ENCODE data around the gene RASL10A.
A peak's percentile ranks its signal among the peaks of the same experiment; 100 is the strongest.

RASL10A gene

DNA sequence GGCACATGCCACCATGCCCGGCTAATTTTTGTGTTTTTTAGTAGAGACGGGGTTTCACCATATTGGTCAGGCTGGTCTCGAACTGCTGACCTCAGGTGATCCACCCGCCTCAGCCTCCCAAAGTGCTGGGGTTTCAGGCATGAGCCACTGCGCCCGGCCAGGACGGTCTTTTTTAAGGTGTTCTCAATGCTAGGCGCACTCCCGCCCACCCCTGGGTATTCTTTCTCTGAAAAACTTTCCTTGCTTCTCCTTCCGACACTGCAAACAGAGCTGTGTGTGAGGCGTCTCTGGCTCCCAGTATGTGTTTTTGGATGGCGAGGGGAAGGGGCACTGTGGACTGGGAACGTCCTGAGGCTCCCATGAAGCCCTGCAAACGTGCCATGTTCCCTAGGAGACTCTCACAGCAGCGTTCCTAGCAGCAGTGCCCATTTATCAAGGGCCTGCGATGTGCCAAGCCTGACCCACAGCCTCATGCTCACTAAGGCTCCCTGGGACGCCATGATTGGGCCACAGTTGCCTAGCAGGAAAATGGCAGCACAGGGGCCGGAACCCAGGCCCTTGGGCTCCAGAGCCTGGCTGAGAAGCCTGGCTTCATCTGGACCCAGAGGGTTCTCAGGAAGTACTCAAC, 2.4 kb upstream of the RASL10A start:
- DNase-seq (ENCODE audit: low spot score) = no peak

- DNase-seq (ENCODE audit: low spot score) = no peak
Observed at GRCh38 chr22:29316141-29316828, 788 bp upstream of the RASL10A start.

GRCh38 chr22:29314537-29315285, 786 bp downstream of the RASL10A start:
- DNase-seq (ENCODE audit: low spot score) = no peak

GRCh38 chr22:29313576-29314466, 1.7 kb downstream of the RASL10A start:
- DNase-seq (ENCODE audit: low spot score) = no peak

GRCh38 chr22:29313126-29313575, 2.3 kb downstream of the RASL10A start:
- DNase-seq (ENCODE audit: low spot score) = peak; percentile 68

- no peak for DNase-seq (ENCODE audit: low spot score)
Observed at GRCh38 chr22:29312218-29313125, 3.0 kb downstream of the RASL10A start.

GRCh38 chr22:29311464-29312217, 3.9 kb downstream of the RASL10A start:
- DNase-seq (ENCODE audit: low spot score) = no peak

DNA sequence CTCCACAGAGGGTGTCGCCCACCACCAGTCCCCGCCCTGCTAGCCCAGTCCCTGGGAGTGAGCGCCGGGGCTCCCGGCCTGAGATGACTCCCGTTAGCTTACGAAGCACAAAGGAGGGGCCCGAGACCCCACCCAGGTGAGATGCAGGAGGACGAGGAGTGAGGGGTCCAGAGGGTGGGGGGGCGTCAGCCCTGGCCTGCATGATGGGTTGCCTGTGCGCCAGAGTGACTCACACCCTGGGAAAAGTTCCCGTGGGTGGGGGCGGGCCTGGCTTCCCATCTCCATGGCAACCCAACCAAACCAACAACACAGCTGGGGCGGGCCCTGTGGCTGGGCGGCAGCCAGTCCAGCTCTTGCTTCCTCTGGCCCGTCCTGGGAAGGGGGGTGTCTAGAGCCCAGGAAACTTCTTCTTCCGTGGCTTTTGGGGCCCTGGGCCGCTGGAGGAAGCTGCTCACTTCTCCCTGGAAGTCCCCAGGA, 4.6 kb downstream of the RASL10A start:
- peak; percentile 94 for DNase-seq (ENCODE audit: low spot score)

GRCh38 chr22:29310065-29310862, 5.2 kb downstream of the RASL10A start:
- DNase-seq (ENCODE audit: low spot score) = no peak

- no peak for DNase-seq (ENCODE audit: low spot score)
Observed at GRCh38 chr22:29309332-29310064, 6.0 kb downstream of the RASL10A start.

DNA sequence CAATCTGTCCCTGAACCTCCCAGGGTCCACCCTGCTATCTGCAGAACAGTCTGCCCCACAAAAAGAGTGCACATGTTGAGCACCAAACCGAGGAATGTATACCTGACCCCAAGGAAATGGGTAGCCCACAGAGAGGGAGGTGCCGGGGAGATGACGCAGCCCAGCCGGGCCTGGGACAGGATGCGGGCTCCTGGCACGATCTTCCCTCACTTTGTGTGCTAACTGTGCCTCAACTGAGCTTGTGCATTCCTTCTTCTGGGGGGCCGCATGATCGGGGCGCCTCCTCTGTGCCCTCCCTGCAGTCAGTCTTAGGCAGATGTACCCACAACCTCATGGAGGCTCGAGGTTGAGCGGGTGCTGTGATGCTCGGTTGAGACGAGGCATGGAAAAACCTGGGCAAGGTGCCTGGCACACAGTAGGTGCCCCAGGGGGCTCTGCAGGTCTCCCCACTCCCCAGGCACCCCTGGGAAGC, 6.7 kb downstream of the RASL10A start:
- DNase-seq (ENCODE audit: low spot score) = no peak

DNA sequence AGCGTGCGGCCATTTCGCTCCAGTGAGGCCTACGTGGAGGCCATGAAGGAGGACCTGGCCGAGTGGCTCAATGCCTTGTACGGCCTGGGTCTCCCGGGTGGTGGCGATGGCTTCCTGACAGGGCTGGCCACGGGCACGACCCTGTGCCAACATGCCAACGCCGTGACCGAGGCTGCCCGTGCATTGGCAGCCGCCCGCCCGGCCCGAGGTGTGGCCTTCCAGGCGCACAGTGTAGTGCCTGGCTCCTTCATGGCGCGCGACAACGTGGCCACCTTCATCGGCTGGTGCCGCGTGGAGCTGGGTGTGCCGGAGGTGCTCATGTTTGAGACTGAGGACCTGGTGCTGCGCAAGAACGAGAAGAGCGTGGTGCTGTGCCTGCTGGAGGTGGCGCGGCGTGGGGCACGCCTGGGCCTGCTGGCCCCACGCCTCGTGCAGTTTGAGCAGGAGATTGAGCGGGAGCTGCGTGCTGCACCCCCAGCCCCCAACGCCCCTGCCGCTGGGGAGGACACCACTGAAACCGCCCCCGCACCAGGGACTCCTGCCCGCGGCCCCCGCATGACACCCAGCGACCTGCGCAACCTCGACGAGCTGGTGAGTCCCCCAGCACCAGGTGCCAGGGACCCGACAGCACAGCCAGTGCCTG, 7.2 kb downstream of the RASL10A start:
- no peak for DNase-seq (ENCODE audit: low spot score)

DNA sequence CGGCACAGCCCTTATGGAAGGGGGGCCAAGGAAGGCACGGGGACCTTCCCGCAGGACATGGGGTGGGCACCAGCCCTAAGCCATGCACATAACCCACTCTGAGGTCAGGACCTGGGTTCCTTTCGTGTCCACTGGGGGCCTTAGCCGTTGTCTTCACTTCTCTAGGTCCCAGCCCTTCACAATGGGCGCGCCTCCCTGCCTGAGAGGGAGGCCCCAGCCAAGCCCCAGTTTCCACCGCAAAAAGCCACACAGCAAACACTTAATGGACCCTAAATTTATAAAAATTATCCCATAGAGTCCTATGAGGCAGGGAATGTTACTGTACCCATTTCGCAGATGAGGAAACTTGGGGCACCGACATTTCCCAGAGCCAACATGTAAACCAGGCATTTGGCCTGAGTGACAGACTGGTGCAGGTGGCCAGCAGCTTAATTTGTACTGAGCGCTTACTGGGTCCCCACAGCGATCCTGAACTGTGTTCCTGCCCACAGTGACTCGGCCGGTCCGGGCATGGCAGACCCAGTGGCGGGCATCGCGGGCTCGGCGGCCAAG, 7.8 kb downstream of the RASL10A start:
- DNase-seq (ENCODE audit: low spot score) = no peak

DNA sequence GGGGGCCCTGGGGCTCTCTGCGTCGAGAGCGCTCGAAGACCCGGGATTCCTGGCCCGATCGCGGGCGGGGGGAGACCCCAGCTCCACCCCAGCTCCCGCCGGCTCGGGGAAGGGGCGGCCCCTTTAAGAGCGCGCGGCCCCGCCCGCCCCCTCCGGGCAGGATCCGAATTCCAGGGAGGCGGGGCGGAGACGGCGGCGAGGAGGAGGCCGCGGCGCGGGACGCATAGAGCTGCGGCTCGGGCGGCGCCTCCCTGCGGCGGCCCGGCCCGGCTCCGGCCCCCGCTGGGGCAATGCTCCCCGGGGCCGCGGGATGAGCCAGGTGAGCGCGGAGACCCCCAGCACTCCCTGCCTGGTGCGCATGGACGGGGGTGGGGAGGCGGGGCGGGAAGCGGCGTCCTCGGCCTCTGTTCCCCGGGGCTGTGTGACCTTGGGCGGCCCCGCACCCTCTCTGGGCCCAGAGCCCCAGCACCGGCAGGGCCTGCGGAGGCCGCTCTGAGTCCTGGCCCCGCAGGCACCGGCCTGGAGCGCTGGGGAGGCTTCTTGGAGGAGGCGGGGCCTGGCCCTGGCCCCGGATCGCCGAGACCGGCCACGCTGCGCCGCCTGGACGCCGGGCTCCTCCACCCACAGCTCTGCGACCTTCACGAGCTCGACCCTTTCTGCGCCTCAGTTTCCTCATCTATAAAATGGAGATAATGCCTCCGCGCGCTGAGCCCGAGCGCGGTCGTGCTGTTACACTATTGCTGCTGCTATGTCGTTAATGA, 8.5 kb downstream of the RASL10A start:
- DNase-seq (ENCODE audit: low spot score) = peak; percentile 65

- peak; percentile 77 for DNase-seq (ENCODE audit: low spot score)
Observed at GRCh38 chr22:29306175-29306834, 9.2 kb downstream of the RASL10A start, which contains the start of gene GAS2L1. Gene GAS2L1, plus strand, starts transcription at chr22:29306650. Its CDS starts 1,456 bp downstream, at chr22:29308106.

DNA sequence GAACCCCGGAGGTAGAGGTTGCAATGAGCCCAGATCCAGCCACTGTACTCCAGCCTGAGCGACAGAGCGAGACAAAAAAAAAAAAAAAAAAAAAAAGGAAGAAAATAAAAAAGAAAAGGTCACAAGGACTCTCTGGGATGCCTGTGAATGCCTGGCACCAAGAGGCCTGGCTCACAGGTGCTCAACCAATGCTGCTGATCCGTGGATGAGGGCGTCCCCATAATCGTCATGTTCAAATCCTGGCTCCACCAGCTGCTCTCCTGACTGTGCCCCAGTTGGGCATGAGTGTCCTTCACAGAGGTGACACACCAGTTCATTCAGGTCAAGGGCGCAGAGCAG, 9.7 kb downstream of the RASL10A start:
- no peak for DNase-seq (ENCODE audit: low spot score)
